Posterior cingulate gyrus (tissue), 11 donors: ENCODE data around the gene ABCF2.

ENCODE experiments used
- DNase-seq, 10 donors: peaks; one replicate each; pipeline versions ENCODE4 v3.0.0 to v3.0.0-alpha.2; 2020 to 2021; ENCODE audit warnings: mixed read lengths in 3 of 10
- intact Hi-C: fragments of 100-400 bp; cut with DNase I; formaldehyde crosslinking; loops from one replicate; pipeline ENCODE4 v1.15.1; 2023

The ABCF2 gene

DNA sequence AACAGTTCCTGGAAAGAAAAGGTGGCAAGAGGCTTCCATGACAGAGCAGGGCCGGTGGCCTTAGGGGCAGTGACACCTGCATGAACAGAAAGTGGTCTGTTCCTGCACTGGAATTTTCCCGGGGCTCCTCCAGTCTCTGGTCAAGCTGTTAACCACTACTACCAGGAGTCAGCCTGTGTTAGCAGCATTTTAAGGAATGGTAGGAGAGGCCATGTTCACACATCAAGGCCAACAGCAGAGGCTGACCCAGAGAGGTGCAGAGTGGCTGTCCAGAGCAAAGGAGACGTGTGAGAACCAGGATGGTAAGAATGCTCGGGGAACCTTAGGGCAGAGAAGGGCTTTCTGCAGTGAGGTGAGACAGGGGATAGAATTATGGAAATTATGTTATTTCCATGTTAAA, 25.3 kb downstream of the ABCF2 start:
- intact Hi-C loops, result no loop called here
- DNase-seq, result no peak

DNA sequence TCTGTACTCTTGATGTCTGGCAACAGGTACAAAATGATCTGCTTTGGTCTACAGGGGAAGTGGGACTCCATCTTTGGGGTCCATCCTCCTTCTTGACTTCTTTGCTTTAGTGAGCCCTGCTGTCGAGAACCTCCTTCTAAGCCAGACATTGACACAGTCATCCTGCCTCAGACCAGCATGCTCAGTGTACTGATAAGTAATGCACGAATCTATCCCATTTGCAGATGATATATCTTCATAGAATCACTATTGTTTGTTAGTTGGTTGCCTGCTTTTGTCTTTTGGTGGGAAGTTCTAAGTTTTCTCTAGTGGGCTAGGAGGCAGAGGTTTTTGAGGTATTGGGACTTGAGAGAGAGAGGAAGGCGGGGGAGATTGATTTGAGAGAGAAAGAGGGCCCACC, 25.7 kb downstream of the ABCF2 start:
- DNase-seq, result no peak
- intact Hi-C loops, result no loop called here

DNA sequence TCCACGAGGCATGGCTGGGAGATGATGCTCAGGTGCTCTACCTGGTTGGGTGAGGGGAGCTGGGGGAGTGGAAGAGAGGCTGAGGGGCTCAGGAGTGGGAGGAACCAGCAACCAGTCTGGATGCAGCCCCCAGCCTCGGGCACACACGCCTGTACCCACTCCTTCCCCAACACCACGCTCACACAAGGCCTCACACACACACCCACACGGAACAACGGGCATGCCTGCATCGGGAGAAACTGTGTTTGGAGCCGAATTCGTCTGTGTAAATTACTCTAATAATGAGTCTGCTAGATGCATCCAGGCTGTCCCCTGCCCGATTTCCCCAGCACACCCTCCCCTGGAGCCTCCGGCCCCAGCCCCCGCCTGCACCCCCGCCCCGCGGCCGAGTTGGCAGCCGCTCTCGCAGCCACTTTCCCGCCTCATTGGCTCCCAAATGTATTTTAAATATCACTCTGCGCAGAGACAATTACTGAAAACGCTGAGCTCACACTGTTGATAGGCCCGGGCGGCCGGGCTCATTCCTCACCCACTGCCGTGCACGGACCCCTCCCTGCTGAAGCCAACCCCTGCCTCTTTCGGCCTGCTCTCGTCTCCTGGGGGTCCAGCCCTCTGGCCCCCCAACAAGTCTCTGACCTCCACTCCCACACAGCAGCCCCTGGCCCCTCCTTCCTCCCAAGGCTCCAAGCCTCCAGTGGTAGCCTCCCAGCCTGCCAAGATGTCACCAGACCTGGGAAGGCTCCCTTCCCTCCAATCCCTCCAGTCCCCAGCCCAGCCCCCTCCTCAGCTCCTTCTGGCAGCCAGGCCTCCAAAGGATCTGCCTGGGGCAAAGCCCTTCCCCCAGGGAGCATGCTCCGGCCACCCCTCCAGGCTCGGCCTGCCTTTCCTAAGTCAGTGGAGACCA, 27.8 kb downstream of the ABCF2 start:
- intact Hi-C loops, result no loop called here

DNA sequence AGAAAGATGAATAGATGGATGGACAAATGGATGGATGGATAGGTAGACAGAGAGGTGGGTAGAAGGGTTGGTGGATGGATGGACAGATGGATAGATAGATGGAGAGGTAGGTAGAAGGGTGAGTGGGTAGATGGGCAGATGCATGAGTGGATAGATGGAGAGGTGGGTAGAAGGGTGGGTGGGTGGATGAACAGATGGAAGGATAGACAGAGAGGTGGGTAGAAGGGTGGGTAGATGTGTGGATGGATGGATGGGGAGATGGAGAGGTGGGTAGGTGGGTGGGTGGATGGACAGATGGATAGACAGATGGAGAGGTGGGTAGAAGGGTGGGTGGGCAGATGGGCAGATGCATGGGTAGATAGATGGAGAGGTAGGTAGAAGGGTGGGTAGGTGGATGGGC, 29.1 kb downstream of the ABCF2 start:
- DNase-seq, result no peak
- intact Hi-C loops, result no loop called here

More for the DNA sequence above, 27.8 kb downstream of the ABCF2 start:
- peak in 4 of 10 donors; percentile 18 to 26 (median 22) for DNase-seq

DNA sequence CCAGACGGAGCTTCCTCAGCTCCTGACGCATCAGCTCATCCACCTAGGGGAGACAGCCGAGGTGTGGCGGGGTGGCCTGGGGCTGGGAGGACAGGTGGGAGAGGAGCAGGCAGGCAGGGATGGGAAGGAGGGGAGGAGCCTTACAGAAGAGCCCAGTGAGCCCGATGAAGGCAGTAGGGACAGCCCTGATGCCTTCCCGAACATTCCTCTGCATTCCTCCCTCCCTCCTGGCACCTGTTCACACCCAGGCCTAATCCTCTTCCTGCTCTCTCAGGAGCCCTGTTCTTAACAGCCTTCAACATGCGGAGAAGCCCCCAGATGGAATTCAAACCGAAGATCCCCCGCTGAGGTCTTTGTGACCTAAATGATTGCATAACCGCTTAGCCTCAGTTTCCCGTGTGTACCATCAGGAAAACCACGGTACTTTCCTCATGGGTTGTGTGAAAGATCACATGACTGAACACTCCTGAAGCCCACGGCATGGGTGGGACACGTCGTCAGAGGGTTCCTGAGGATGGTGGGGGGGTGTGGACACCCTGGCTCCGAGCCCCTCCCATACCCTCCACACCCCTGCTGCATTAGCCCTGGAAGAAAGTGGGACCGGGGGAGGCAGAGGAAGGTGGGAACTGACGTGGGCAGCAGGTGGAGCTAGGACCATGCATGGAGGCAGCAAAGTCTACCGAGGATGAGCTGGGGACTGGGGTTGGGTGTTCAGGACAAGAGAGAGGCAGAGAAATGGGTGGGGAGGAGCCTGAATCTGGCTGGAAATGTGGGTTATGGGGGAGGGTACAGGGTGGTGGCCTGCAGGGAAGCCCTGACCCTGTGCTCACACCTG, 31.2 kb downstream of the ABCF2 start:
- intact Hi-C loops, result no loop called here
- peak in 1 of 10 donors; percentile 62 for DNase-seq

DNA sequence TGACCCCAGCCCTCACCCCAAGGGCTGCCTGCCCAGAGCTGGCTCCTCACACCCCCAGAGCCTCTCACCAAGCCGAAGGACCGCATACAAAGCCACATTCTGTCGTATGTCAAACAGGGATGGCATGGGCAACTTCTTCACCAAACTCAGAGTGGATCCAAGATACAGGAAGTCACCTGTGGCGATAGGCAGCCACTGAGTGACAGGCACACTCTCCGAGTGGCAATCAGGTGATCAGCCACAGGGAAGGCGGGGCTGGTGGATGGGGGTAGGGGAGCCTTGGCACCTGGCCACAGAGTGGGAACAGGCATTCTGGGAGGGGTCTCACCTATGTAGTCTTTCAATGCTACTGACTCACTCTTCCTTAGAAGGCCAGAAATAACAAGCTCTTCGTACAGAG, 32.8 kb downstream of the ABCF2 start:
- peak in 1 of 10 donors; percentile 23 for DNase-seq
- intact Hi-C loops, result no loop called here

DNA sequence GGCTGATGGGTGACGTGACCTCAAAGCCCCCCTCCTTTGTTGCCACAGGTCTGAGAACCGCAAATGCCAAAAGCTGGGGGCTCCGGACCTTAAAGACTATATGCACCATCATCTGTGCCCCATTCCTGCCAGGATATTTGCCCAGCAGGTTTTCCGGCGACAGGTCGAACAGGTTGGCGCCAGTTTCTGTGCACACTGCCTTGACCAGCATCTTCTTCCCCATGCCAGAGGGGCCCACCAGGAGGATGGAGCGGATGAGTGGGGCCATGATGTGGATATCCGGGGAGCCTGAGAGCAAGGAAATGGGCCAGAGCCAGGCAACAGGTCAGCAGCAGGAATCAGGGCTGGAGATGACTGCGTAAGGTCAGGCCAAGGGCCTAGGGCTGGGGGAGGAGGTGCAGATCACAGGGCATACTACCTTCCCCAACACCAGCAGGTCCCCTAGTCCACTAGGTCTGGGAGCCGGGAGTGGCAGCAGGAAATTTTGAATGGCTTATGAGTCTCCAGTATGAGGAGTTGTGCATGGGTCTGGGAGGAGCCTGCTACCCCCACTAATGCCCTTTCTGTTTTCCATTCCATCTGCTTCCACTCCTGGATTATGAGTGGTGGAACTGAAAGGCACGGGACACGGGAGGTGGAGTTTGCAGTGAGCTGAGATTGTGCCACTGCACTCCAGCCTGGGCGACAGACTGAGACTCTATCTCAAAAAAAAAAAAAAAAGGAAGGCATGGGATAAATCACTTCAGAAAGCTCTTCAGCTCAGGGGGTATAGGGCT, 33.6 kb downstream of the ABCF2 start:
- peak in 2 of 10 donors; percentile 44 to 67 for DNase-seq
- intact Hi-C loops, result no loop called here

DNA sequence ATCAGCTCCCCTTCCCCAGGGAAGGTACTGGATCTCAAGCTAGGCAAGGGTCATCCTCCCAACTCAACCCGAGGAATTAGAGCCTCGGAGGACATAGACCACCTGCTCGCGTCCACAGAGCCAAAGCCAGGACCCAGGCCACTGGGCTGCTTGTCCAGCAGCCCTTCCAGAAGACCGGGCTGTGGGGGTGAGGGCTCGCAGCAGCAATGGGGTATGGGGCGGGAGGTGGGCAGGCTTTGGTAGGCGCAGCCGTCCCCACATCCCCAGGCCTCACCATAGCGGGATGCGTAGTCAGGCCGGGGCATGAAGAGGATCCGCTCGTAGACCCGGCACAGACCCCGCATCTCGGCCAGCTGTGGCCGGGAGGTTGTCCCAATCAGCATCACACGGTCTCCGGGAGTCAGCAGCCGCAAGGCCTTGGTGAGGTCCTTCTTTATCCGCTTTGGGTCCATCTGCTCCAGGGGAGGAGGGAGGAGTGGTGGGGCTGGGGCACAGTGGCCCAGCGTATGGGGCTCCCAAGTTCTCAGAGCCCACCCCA, 34.9 kb downstream of the ABCF2 start:
- DNase-seq, result peak in 2 of 10 donors; percentile 74
- intact Hi-C loops, result no loop called here

DNA sequence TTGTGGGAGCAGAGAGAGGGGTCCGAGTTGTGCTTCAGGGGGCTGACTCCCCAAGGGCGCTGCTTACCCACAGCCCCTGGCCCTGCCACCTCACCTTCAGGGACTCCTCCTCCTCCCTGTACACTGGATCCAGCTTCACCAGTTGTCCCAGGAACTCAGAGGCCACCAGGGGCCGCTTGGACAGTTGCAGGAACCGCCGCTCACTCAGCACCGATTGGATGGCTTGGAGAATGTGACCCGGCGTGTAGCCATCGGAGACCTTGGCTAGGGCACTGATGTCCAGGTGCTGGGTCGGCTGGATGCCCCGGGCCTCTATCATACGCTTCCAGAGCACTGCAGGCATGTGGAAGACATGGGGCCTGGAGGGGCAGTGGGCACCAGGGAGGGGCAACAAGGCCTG, 35.5 kb downstream of the ABCF2 start:
- peak in 1 of 10 donors; percentile 65 for DNase-seq
- intact Hi-C loops, result no loop called here

DNA sequence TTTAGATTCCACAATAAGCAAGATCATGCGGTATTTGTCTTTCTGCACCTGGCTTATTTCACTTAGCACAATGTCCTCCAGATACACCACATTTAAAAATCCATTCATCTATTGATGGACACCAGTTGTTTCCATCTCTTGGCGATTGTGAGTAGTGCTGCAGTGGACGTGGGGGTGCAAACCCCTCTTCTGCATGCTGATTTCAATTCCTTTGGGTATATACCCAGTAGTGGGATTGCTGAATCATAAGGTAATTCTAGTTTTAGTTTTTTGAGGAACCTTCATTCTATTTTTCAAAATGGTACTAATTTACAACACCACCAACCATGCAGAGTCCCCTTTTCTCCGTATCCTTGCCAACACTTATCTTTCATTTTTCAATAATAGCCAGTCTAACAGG, 38.0 kb downstream of the ABCF2 start:
- intact Hi-C loops, result no loop called here
- no peak for DNase-seq

DNA sequence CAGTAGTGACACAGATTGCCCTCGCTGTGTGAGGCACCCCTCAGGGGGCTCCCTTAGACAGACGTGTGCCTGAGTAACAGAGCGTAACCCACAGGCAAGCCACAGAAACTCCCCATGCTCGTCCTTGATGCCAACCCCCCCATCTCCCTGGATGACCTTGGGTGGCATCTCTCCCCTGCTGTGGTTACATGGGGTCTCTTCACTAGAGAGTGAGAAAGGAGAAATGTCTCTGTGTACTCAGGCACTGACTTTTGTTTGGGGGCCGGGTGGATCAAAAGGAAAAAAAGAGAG, 38.8 kb downstream of the ABCF2 start:
- intact Hi-C loops, result no loop called here
- DNase-seq, result no peak

DNA sequence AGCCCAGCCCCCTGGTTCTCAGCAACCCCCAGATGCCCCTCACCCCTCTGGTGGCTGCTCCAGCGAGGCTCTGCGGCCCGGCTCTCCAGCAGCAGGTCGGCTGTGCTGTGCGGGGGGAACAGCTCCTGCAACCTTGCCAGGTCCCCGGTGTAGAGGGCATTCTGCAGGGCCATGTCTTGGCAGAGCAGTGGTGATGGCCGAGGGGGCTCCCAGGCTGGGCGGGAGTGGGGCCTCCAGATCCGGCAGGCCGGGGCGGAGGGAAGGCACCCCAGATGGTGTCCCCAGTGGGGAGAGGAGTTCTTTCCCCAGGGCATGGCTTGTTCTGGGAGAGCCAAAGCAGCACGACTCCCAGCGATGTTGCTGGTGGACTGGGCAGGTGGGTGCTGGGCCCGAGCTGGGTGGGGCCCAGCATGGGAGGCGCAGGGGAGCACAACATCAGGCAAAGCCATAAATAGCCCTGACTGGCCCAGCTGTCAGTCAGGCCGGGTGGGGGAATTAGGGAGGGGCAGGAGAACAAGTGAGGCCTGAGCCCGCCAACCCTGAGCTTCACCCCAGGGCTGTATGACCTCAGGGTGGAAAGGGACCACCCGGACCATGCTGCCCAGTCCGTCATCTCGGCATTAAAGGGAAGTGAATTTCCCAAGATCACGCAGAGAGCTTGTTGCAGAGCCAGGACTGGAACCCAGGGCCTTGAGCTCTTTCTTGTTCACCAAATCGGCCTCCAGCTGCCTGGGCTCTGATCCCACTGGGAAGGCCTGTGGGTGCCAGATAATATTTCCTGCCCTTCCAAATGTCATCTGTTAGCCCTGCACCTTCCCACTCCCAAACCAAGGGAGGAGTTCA, 39.4 kb downstream of the ABCF2 start:
- intact Hi-C loops, result no loop called here
- peak in 1 of 10 donors; percentile 64 for DNase-seq

DNA sequence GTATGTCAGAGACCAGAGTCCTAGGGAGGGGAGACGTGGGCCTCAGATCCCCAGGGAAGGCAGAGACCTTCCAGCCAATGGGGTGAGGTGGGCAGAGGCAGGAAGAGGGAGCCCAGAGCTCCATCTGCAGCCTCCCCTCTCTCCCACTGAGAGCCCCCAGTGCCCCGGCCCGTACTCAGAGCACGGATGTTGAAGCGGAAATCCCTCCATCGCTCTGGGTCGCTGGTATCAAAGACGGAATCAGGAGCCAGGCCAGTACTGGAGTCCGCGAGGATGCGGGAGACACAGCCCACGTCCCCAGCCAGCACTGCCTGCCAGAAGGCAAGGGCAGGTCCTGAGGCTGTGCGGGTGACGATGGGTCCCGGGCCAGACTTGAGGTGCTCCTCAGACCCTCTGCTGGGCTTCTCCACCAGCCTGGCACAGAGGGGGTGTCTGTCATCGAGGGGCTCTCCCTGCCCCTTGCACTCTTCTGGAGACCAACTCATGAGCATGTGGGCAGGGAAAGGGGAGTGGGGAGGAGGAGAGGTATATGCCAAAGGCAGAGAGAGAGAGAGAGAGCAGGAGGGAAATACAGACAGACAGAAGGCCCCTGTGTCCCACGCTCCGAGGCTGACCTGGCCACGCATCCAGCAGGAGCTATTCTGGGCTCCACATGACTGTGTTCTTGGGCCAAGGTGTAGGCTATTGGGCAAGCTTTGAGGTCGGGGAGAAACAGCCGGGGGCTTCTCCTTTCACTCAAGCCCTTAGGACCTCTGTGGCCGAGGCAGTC, 40.2 kb downstream of the ABCF2 start, which contains the start of gene ASB10:
ASB10 (minus strand) TSS at position 611 of the 769 bp plus-strand sequence; CDS start at position 491, 120 bp downstream.
- intact Hi-C loops, result no loop called here
- DNase-seq, result no peak

DNA sequence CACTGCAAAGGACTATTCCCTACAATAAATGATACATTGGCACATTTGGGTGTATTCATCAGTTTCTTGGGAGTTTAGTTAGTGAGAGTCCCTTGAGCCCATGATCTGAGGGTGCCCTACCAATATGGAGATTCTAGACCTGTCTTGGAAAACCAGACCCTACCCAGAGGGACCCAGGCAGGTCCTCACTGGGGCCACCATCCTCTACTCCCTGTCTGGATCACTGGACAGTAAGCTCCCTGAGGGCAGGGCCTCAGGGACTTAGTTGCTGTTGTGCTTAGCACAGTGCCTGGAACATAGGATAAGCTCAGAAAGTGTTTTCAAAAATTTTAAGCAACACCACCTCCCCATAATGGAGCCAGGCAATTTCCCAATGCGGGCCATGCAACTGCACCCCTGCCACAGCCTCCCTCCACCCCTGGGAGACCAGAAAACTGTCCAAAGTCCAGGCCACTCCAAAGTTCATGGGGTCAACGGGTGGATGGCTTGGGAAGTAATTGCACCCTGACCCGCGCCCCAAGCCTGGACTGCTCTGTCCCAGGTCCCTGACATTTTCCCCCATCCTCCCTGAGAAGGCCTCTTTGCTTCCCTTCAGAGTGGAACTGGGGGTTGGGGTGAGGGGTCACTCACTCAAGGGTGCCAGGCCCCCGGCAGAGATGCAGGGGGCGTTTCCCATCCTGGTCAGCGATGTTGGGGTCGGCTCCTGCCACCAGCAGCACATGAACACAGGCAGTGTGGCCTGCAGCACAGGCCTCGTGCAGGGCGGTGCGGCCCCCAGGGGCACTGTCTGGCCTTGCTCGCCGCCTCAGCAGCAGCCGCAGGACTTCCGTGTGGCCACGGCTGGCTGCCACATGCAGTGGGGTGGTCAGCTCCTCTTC, 41.0 kb downstream of the ABCF2 start:
- DNase-seq, result no peak
- intact Hi-C loops, result no loop called here

DNA sequence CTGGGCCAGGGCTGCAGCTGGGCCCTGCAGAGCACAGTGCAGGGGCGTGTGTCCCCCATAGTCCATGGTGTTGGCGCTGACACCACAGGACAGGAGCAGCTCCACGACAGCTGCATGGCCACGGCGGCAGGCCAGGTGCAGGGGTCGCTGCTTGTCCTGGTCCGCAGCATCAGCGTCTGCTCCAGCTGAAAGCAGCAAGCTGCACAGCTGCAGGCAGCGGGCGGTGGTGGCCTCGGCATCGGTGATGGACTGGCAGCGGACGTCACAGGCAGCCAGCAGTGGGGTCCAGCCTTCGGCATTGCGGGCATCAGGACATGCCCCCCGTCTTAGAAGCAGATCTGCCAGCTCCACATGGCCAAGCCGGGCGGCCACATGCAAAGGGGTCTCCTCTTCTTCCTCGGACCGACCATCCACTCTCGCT, 46.0 kb downstream of the ABCF2 start:
- peak in 1 of 10 donors; percentile 79 for DNase-seq
- intact Hi-C loops, result no loop called here

DNA sequence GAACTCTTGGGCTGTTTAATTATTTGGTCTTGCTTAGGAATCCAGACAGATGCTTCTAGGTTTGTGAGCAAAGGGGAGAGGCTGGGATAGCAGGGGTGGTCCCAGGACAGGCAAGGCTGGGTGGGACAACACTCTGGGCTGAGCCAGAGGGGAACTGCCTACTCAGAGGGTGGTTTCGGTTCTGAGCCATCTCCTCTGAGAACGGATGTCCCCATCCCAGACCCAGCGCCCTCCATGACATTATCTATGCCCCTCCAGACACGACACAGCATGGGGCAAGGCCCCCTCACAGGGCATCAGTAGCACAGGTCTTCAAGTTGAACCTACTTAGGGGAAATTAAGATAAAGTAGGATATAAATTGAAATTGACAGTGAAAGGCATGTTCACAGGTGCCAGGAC, 47.1 kb downstream of the ABCF2 start:
- DNase-seq, result no peak
- intact Hi-C loops, result no loop called here

DNA sequence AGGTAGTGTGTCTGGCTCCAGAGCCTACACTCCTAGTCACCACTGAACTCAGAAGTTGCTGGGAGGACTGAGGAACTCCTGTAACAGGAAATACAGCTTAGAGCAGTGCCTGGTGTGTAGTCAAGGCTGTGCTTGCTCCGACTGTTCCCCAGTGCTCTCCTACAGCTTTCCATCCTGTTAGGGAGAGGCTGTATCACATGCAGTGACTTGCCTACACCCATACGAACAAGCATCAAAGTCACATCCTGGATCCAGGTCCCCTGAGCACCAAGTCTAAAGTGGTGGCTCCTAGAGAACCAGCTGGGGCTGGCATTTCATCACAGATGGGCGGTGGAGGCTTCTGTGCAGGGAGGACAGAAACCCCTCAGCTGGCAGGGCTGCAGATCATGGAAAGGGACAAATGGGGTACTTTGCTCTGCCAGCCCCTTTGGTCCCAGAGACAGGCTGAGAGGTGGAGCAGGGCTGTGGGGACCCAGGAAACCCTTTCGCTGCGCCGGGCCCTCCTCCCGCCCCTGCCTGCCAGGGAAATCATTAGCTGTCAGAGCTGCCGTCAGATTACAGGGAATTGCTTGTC, 47.6 kb downstream of the ABCF2 start:
- intact Hi-C loops, result no loop called here
- peak in 1 of 10 donors; percentile 55 for DNase-seq
